Measurements from ENCODE around the gene ZBTB46. TPM values are rescaled to one million over a fixed set of nuclear protein-coding genes. Genes with fewer than 3 reads are reported as not detected.

ZBTB46 gene
- total RNA-seq, 1 donor from 2014 or later = 67.1 TPM

- no peak for DNase-seq (ENCODE audit: low read depth in 2 of 2)
These were observed 82.8 kb downstream of the ZBTB46 start for GRCh38 chr20:63748070-63748933.

- DNase-seq (ENCODE audit: low read depth in 2 of 2) = no peak
These were observed 83.4 kb downstream of the ZBTB46 start for GRCh38 chr20:63747622-63748069.

DNA sequence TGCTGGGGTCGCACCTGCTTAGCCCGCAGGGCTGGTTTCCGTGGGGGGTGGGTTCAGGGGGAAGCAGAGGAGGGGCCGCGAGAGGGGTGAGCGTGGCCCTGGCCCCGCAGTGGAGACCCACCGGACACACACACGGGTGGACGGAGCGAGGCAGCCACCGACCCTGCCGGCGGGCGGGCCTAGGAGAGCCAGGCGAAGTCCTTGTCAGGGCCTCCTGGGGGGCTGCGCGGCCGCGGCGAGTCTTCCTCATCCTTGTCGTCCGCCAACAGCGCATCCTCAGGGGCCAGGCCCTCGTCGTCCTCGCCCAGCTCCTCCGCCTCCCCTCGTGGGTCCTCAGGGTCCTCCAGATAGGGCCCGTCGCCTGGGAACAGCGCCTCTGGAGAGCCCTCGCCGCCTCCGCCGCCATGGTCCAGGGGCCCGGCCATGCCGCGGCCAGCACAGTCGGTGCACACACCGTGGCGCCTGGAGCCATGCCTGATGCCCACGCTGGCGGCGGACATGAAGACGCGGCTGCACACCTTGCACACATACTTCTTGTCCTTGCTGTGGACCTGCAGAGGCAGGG is 84.2 kb downstream of the ZBTB46 start:
- DNase-seq (ENCODE audit: low read depth in 2 of 2) = no peak

DNA sequence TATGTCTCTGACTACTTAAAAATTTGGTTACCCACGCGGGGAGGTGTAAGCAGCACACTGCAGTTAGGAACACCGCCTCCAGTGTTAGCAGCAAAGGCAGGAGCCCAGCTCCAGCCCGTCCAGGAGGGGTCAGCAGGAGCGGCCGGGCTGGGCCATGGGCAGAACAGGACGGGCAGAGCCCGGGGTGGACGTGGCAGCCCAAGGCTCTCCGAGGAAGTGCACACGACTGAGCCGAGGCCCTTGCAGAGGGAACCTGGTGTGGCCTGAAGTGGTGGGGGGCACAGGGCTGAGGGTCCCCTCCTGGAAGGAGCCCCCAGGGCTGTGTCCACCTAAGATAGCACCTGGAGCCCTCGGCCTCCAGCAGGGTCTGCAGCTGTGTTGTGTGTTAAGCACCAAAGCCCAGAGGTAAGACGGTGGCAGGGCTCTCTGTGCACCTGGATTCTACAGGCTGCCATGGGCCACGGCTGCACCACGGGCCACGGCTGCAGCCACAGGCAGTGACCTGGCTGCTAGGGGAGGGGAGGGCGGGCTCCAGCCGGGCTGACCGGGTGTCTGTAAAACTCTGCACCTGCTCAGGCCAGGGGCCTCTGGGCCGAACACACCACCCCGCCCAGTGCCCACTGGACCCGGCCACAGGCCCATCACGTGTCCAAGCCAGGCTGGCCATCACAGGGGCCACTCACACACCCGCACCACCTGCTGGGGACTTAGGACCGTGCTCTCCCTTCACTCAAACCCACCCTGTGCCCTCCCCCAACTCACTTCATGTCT is 84.9 kb downstream of the ZBTB46 start:
- no peak for DNase-seq (ENCODE audit: low read depth in 2 of 2)

DNA sequence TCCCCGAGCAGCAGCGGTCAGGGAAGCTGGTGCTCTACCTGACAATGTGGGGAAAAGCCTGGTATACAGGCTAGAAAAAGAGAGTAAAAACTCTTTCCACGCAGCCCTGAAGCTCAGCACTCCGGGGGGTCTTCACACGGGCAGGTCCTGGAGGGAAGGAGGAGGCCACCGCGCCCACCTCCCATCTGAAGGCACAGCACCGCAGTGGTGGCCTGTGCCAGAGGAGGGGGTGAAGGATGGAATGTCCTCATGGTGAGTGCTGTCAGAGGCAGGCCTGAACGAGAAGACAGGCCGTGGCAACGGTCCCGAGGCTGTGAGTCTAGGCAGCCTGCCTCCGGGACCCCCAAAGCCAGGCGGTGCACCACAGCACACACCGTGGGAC is 85.6 kb downstream of the ZBTB46 start:
- DNase-seq (ENCODE audit: low read depth in 2 of 2) = no peak

GRCh38 chr20:63744574-63745423 is 86.3 kb downstream of the ZBTB46 start:
- DNase-seq (ENCODE audit: low read depth in 2 of 2) = no peak

- DNase-seq (ENCODE audit: low read depth in 2 of 2) = no peak
These were observed 86.9 kb downstream of the ZBTB46 start for GRCh38 chr20:63744158-63744557.

- DNase-seq (ENCODE audit: low read depth in 2 of 2) = no peak
These were observed 87.7 kb downstream of the ZBTB46 start for GRCh38 chr20:63743210-63743970.

GRCh38 chr20:63742381-63743024 is 88.6 kb downstream of the ZBTB46 start:
- DNase-seq (ENCODE audit: low read depth in 2 of 2) = no peak

DNA sequence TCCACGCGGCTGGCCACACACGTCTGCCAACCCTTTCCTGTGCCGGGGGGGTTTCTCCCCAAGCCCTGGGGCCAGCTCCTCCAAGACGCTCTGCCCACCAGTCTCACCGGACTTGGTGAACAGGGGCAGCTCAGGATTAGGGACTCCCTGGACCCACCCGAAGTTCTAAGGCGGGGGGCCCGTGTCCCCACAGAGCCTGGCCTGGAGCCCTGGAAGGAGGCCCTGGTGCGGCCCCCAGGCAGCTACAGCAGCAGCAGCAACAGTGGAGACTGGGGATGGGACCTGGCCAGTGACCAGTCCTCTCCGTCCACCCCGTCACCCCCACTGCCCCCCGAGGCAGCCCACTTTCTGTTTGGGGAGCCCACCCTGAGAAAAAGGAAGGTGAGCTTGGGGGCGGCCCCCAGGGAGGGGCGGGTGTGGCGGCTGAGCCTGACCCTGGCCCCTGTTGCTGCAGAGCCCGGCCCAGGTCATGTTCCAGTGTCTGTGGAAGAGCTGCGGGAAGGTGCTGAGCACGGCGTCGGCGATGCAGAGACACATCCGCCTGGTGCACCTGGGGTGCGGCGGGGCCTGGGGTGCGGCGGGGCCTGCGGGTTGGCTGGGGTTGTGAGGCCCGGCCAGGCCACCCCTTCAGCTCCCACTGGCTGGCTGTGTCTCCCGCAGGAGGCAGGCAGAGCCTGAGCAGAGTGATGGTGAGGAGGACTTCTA is 89.2 kb downstream of the ZBTB46 start:
- DNase-seq (ENCODE audit: low read depth in 2 of 2) = no peak

GRCh38 chr20:63741354-63741675 is 89.7 kb downstream of the ZBTB46 start:
- DNase-seq (ENCODE audit: low read depth in 2 of 2) = no peak

DNA sequence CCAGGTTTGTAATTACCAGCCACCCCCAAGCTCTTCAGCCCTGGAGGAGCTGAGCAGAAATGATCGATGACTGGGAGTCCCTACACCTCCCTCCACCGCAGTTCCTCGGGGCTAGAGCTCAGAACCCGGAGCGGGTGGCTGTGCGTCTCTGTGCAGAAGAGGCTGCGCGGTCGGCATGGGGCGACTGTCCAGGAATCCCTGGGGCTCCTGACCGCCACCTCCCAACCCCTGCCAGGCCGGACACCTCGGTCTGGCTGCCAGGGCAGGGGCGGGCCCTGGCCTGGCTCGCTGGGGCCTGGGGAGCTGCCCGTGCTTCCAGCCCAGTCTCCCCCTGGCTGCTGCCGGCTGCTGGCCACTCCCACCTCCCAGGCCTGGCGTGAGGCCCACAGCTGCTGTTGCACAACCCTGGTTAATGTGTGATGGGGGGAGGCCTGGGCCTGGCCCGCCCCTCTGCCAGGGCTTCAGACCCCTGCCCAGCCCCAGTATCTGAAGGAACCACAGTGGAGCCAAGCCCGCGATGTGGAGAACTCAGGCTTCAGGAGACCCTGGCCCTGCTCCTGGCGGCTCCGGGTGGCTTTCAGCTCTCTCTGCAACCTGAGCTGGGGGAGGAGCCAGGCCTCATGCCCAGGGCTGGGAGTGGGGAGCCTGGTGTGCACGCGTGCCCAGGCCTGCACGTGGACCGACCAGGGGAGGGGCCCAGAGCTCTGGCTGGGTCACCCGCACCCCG is 90.3 kb downstream of the ZBTB46 start:
- peak; percentile 68 to 83 for DNase-seq (ENCODE audit: low read depth in 2 of 2)

GRCh38 chr20:63740070-63740626 is 90.9 kb downstream of the ZBTB46 start:
- peak in 1 of 2 donors; percentile 37 for DNase-seq (ENCODE audit: low read depth in 2 of 2)

- DNase-seq (ENCODE audit: low read depth in 2 of 2) = peak; percentile 21 to 77
These were observed 91.7 kb downstream of the ZBTB46 start, which contains the start of gene SLC2A4RG for GRCh38 chr20:63739130-63740069. SLC2A4RG (plus strand) TSS chr20:63739776; CDS start chr20:63739913, 137 bp downstream.

- DNase-seq (ENCODE audit: low read depth in 2 of 2) = peak in 1 of 2 donors; percentile 30
These were observed 92.4 kb downstream of the ZBTB46 start for GRCh38 chr20:63738687-63739129.

DNA sequence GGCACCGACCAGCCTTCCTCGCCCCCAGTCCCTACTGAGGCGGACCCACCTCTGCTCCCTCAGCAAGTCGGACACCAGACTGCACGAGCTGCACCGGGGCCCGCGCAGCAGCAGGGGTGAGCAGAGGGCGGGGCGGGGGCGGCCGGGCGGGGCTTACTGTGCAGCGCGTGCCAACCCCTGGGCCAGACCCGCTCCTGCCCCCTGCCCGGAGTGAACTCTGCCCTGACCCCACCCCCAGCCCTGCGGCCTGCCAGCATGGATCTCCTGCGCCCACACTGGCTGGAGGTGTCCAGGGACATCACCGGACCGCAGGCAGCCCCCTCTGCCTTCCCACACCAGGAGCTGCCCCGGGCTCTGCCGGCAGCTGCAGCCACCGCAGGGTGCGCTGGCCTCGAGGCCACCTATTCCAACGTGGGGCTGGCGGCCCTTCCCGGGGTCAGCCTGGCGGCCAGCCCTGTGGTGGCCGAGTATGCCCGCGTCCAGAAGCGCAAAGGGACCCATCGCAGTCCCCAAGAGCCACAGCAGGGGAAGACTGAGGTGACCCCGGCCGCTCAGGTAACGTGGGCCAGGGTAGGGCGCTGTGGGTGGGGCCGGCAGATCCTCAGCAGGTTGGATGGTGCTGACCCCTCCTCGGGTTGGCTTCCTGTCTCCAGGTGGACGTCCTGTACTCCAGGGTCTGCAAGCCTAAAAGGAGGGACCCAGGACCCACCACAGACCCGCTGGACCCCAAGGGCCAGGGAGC is 92.9 kb downstream of the ZBTB46 start:
- DNase-seq (ENCODE audit: low read depth in 2 of 2) = no peak

- DNase-seq (ENCODE audit: low read depth in 2 of 2) = no peak
These were observed 93.4 kb downstream of the ZBTB46 start for GRCh38 chr20:63737695-63737944.

All from dermis microvascular lymphatic vessel endothelial cell (primary cell).